Measurements from ENCODE around the gene TNFRSF18.

Gene TNFRSF18

GRCh38 chr1:1165485-1165884 is 40.9 kb downstream of the TNFRSF18 start:
- DNase-seq, result no peak
- no peaks in the 10 kb centered on the region for H3K36me3 ChIP-seq
- no peak overlapping the region for H3K4me3 ChIP-seq (ENCODE audit: low read depth, low read length)
- no peaks in the 10 kb centered on the region for H3K4me1 ChIP-seq
- H3K27me3 ChIP-seq, result peaks cover 15% of the 10 kb centered on the region
- no peak for TF ChIP-seq CTCF (IDR thresholded peaks at IDR 0.05; ENCODE audit: low read depth, low read length)
- no peaks in the 10 kb centered on the region for H3K9me3 ChIP-seq

- Histone ChIP-seq H3K27me3 (peaks cover 10% of the 10 kb centered on the region), H3K4me3 (ENCODE audit: low read depth, low read length) (no peak overlapping the region), H3K36me3 (no peaks in the 10 kb centered on the region), H3K4me1 (no peaks in the 10 kb centered on the region), H3K9me3 (no peaks in the 10 kb centered on the region)
- no peak for TF ChIP-seq CTCF (IDR thresholded peaks at IDR 0.05; ENCODE audit: low read depth, low read length)
- DNase-seq, result no peak
Observed at GRCh38 chr1:1164701-1165451, 41.5 kb downstream of the TNFRSF18 start.

GRCh38 chr1:1164361-1164700 is 42.1 kb downstream of the TNFRSF18 start:
- H3K9me3 ChIP-seq, result no peaks in the 10 kb centered on the region
- no peaks in the 10 kb centered on the region for H3K4me1 ChIP-seq
- no peaks in the 10 kb centered on the region for H3K36me3 ChIP-seq
- peaks cover 5% of the 10 kb centered on the region; the same call in 1 of the 2 replicates for H3K27me3 ChIP-seq
- DNase-seq, result no peak
- no peak for TF ChIP-seq CTCF (IDR thresholded peaks at IDR 0.05; ENCODE audit: low read depth, low read length)
- H3K4me3 ChIP-seq (ENCODE audit: low read depth, low read length), result no peak overlapping the region

GRCh38 chr1:1163538-1164070 is 42.8 kb downstream of the TNFRSF18 start:
- no peaks in the 10 kb centered on the region for H3K36me3 ChIP-seq
- no peaks in the 10 kb centered on the region for H3K9me3 ChIP-seq
- H3K27me3 ChIP-seq, result peaks cover 4% of the 10 kb centered on the region; the same call in 1 of the 2 replicates
- TF ChIP-seq CTCF (IDR thresholded peaks at IDR 0.05; ENCODE audit: low read depth, low read length), result no peak
- H3K4me1 ChIP-seq, result 0 out of 2 replicates have a peak, but pooled peaks cover under 1% of the 10 kb centered on the region
- no peak overlapping the region for H3K4me3 ChIP-seq (ENCODE audit: low read depth, low read length)
- no peak for DNase-seq

GRCh38 chr1:1162597-1163537 is 43.5 kb downstream of the TNFRSF18 start:
- no peaks in the 10 kb centered on the region for H3K27me3 ChIP-seq
- 0 out of 2 replicates have a peak, but pooled peaks cover 4% of the 10 kb centered on the region for H3K4me1 ChIP-seq
- TF ChIP-seq CTCF (IDR thresholded peaks at IDR 0.05; ENCODE audit: low read depth, low read length), result no peak
- no peak overlapping the region for H3K4me3 ChIP-seq (ENCODE audit: low read depth, low read length)
- H3K36me3 ChIP-seq, result no peaks in the 10 kb centered on the region
- H3K9me3 ChIP-seq, result no peaks in the 10 kb centered on the region
- no peak for DNase-seq
